NCI-H2196 (cell line): ENCODE data around the gene P2RX5.
A peak's percentile ranks its signal among the peaks of the same experiment; 100 is the strongest.

Source experiments
- DNase-seq: peaks from one replicate; lab custom pipeline; 2025; ENCODE audit not compliant: unreplicated experiment; lab: John Stamatoyannopoulos, UW

P2RX5 gene

GRCh38 chr17:3683054-3683511 lies 12.9 kb downstream of the P2RX5 start:
- no peak for DNase-seq

GRCh38 chr17:3682033-3682432 lies 13.9 kb downstream of the P2RX5 start:
- no peak for DNase-seq

- no peak for DNase-seq
Observed at GRCh38 chr17:3681565-3681964, 14.4 kb downstream of the P2RX5 start.

- no peak for DNase-seq
Observed at GRCh38 chr17:3681057-3681456, 14.9 kb downstream of the P2RX5 start.

GRCh38 chr17:3679531-3680126 lies 16.3 kb downstream of the P2RX5 start:
- no peak for DNase-seq

GRCh38 chr17:3678821-3679530 lies 17.0 kb downstream of the P2RX5 start:
- DNase-seq: no peak

GRCh38 chr17:3678095-3678820 lies 17.7 kb downstream of the P2RX5 start:
- DNase-seq: no peak

- DNase-seq: no peak
Observed at GRCh38 chr17:3675886-3676285, 20.1 kb downstream of the P2RX5 start.

- DNase-seq: no peak
Observed at GRCh38 chr17:3672571-3672970, 23.4 kb downstream of the P2RX5 start.

- DNase-seq: no peak
Observed at GRCh38 chr17:3669548-3669947, 26.4 kb downstream of the P2RX5 start.

- no peak for DNase-seq
Observed at GRCh38 chr17:3669085-3669347, 26.9 kb downstream of the P2RX5 start.

GRCh38 chr17:3668279-3669084 lies 27.5 kb downstream of the P2RX5 start, which contains the start of the genes EMC6 and TAX1BP3:
EMC6 (plus strand) TSS chr17:3668812; CDS start chr17:3669147, 335 bp downstream.
TAX1BP3 (minus strand) TSS chr17:3668578; CDS start chr17:3668526, 52 bp downstream.
- peak; percentile 92 for DNase-seq

GRCh38 chr17:3667366-3668278 lies 28.3 kb downstream of the P2RX5 start:
- peak; percentile 19 for DNase-seq

GRCh38 chr17:3666516-3666915 lies 29.4 kb downstream of the P2RX5 start:
- DNase-seq: no peak

- DNase-seq: no peak
Observed at GRCh38 chr17:3665834-3666233, 30.1 kb downstream of the P2RX5 start.

- no peak for DNase-seq
Observed at GRCh38 chr17:3663102-3664011, 32.6 kb downstream of the P2RX5 start.

- DNase-seq: no peak
Observed at GRCh38 chr17:3660311-3660891, 35.6 kb downstream of the P2RX5 start.

- DNase-seq: no peak
Observed at GRCh38 chr17:3659541-3660111, 36.3 kb downstream of the P2RX5 start.
